AG04450 (cell line): ENCODE results near the gene RBM4B. TPM values are rescaled to one million over a fixed set of nuclear protein-coding genes. Genes with fewer than 3 reads are reported as not detected.
A peak's percentile ranks its signal among the peaks of the same experiment; 100 is the strongest.

Experiments used
- CTCF ChIA-PET: fragments of 300-600, 350-600 bp; formaldehyde crosslinking; extraction: SDS; loops from one replicate; lab custom pipeline; 2022; ENCODE audit warnings: antibody characterized with exemption, inconsistent platforms; lab: Charles Lee
- POLR2A ChIA-PET: fragments of 350-600 bp; formaldehyde crosslinking; extraction: SDS; loops from one replicate; lab custom pipeline; 2021; ENCODE audit warnings: antibody characterized with exemption, inconsistent platforms; lab: Yijun Ruan, JAX
- DNase-seq: peaks from one replicate; pipeline ENCODE4 v3.0.0-alpha.2; 2011; ENCODE audit warnings: low read depth, low spot score
- H3K27ac ChIP-seq: one replicate; pipeline ENCODE4 v1.5.1; 2012; ENCODE audit warnings: low read depth, low read length, control low read depth
- H3K27me3 ChIP-seq: one replicate; pipeline ENCODE4 v1.6.0; 2012; ENCODE audit warnings: low read length; ENCODE audit not compliant: control insufficient read depth, insufficient read depth
- H3K4me3 ChIP-seq: 2 replicates; pipeline ENCODE4 v1.5.1; 2011; ENCODE audit warnings: mild to moderate bottlenecking, low read depth, low read length, control low read depth
- H3K9me3 ChIP-seq: 2 replicates; pipeline ENCODE4 v1.5.1; 2012; ENCODE audit warnings: low read length; ENCODE audit not compliant: control insufficient read depth, insufficient read depth
- polyA plus RNA-seq: library from polyadenylated mRNA; depleted of rRNA; stranded (reverse); fragments of >200 nt; gene quantifications from 2 replicates; pipeline ENCODE4 v1.2.3, GENCODE V29; 2011
- TF ChIP-seq, protein P1 (sequence below): IDR thresholded peaks from 2 replicates; pipeline ENCODE4 v1.5.1; 2011; ENCODE audit warnings: low read depth, low read length, control low read depth, inconsistent platforms

The RBM4B gene
- polyA plus RNA-seq, 1 experiment = 43.8 TPM

DNA sequence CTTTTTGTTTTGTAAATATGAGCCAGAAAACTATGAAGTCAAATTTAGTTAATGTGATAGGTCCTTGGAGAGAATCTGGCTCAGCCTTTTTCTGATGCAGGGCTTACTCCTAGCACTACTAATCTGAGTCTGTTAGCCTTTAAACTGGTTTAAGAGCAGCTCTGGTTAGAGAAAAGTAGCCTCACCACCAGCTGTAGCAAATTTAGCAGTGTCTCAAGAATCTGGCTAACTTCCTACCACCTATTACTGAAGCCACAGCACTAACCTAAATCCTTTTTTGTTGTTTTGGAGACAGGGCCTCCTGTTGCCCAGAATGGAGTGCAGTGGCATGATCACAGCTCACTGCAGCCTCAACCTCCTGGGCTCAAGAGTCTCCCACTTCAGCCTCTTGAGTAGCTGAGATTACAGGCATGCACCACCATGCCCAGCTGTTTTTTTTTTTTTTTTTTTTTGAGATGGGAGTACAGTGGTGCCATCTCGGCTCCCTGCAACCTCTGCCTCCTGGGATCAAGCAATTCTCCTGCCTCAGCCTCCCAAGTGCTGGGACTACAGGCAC lies 13.9 kb downstream of the RBM4B start:
- H3K9me3 ChIP-seq = no peaks in the 10 kb centered on the region
- TF ChIP-seq, protein P1, sequence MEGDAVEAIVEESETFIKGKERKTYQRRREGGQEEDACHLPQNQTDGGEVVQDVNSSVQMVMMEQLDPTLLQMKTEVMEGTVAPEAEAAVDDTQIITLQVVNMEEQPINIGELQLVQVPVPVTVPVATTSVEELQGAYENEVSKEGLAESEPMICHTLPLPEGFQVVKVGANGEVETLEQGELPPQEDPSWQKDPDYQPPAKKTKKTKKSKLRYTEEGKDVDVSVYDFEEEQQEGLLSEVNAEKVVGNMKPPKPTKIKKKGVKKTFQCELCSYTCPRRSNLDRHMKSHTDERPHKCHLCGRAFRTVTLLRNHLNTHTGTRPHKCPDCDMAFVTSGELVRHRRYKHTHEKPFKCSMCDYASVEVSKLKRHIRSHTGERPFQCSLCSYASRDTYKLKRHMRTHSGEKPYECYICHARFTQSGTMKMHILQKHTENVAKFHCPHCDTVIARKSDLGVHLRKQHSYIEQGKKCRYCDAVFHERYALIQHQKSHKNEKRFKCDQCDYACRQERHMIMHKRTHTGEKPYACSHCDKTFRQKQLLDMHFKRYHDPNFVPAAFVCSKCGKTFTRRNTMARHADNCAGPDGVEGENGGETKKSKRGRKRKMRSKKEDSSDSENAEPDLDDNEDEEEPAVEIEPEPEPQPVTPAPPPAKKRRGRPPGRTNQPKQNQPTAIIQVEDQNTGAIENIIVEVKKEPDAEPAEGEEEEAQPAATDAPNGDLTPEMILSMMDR = no peak
- peak overlapping the region; percentile 31 for H3K27ac ChIP-seq
- H3K27me3 ChIP-seq = no peaks in the 10 kb centered on the region
- ChIA-PET POLR2A (interaction anchor here (0.6 to 0.7 kb wide), 2 partner anchors 57 to 70 kb away, joined by 3 read pairs; no protein-coding TSS in a partner anchor), CTCF (interaction anchor here (0.5 to 1.3 kb wide), 3 partner anchors 14 to 450 kb away, joined by 3 to 5 read pairs (median 3); partner anchors contain the start of gene RBM4B)
- no peak for DNase-seq
- no peak overlapping the region for H3K4me3 ChIP-seq

DNA sequence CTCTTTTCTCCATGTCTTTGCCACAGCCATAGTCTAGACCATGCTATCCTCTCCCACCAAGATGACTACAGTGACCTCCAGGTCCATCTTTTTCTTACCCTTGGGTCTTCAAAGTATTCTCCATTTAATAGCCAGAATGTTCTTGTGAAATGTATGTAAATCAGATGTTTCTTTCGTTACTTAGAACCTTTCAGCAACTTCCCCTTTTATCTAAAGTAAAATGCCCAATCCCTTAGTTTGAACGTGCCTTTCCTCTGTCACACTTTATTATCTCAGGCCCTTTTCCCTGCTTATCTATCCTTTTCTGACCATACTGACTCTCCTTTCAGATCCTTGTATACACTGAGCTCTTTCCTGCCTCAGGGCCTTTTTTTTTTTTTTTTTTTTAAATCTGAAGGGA lies 17.9 kb downstream of the RBM4B start:
- H3K27ac ChIP-seq = no peak overlapping the region
- ChIA-PET CTCF (interaction anchor here (0.6 to 0.9 kb wide), 5 partner anchors 15 to 1782 kb away, joined by 4 to 6 read pairs (median 4); no protein-coding TSS in a partner anchor), POLR2A (interaction anchor here (1.1 to 1.3 kb wide), 2 partner anchors 21 to 43 kb away, joined by 3 to 4 read pairs; partner anchors contain the start of gene RBM4)
- H3K4me3 ChIP-seq = no peak overlapping the region
- no peaks in the 10 kb centered on the region for H3K9me3 ChIP-seq
- no peak for DNase-seq
- no peaks in the 10 kb centered on the region for H3K27me3 ChIP-seq
- TF ChIP-seq, protein P1 = no peak

DNA sequence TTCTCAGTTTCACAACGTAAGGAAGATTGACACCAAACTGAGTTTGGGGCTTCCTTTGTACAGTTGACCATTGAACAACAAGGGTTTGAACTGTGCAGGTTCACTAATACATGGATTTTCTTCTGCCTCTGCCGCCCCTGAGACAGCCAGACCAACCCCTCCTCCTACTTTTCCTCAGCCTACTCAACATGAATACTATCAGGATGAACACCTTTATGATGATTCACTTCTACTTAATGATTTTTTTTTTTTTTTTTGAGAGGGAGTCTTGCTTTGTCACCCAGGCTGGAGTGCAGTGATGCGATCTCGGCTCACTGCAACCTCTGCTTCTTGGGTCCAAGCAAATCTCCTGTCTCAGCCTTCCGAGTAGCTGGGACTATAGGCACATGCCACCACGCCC lies 24.6 kb downstream of the RBM4B start:
- DNase-seq = no peak
- Histone ChIP-seq H3K27ac (no peak overlapping the region), H3K9me3 (no peaks in the 10 kb centered on the region), H3K27me3 (no peaks in the 10 kb centered on the region), H3K4me3 (no peak overlapping the region)
- ChIA-PET POLR2A (interaction anchor here (1.8 kb wide), 1 partner anchor 15 kb away, joined by 7 read pairs; the partner anchor contains the start of gene RBM4), CTCF (interaction anchor here (1.2 kb wide), 1 partner anchor 24 kb away, joined by 3 read pairs; no protein-coding TSS in a partner anchor)
- TF ChIP-seq, protein P1 = no peak

DNA sequence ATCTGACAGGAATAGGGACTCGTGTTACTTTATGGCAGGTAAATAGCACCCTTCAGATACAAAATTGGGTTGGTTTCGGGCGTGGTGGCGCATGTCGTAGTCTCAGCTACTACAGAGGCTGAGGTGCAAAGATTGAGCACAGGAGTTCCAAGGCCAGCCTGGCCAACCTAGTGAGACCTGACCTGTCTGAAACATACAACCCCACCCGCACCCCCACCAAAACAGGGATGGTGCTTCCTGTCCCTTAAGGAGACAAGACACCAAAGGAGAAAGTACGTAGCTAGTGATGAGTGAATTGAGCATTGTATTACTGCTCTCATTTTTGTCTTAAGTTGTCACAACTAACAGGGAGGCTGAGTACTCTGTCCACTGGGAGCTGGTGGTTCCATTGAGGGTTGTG lies 25.0 kb downstream of the RBM4B start:
- POLR2A ChIA-PET = interaction anchor here (1.8 kb wide), 1 partner anchor 14 kb away, joined by 7 read pairs; the partner anchor contains the start of gene RBM4
- no peak for DNase-seq
- Histone ChIP-seq H3K4me3 (no peak overlapping the region), H3K27me3 (no peaks in the 10 kb centered on the region), H3K9me3 (no peaks in the 10 kb centered on the region), H3K27ac (no peak overlapping the region)
- TF ChIP-seq, protein P1 = no peak
- CTCF ChIA-PET = interaction anchor here (1.2 kb wide), 1 partner anchor 25 kb away, joined by 3 read pairs; no protein-coding TSS in a partner anchor

DNA sequence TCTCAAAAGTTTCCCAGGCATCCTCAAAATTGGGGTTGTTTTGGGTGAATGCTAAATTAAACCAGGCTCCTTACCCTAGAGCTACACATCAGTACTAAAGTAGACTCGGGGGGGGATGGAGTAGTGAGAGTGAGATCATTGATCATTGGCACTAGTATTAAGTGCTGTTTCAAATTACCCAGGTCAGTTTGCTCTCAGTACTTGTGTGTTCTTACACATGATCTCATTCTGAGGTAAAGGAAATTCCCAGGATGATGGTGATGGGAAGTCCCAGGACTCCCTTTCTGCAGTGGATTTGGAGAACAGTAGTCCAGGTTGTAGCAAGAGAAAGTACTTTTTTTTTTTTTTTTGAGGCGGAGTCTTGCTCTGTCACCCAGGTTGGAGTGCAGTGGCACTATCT lies 26.7 kb downstream of the RBM4B start:
- Histone ChIP-seq H3K27ac (no peak overlapping the region), H3K9me3 (no peaks in the 10 kb centered on the region), H3K4me3 (no peak overlapping the region), H3K27me3 (no peaks in the 10 kb centered on the region)
- ChIA-PET POLR2A (interaction anchor here (0.6 to 0.7 kb wide), 2 partner anchors 61 to 82 kb away, joined by 3 read pairs; no protein-coding TSS in a partner anchor), CTCF (no interaction called here)
- no peak for DNase-seq
- TF ChIP-seq, protein P1 = no peak
